ENCODE results near the gene COPG2.
"Not testable (repeated sequence)": the region's sequence is repeated elsewhere in the genome, so short reads cannot be mapped to it uniquely, and the experiment has no call there.

DNA sequence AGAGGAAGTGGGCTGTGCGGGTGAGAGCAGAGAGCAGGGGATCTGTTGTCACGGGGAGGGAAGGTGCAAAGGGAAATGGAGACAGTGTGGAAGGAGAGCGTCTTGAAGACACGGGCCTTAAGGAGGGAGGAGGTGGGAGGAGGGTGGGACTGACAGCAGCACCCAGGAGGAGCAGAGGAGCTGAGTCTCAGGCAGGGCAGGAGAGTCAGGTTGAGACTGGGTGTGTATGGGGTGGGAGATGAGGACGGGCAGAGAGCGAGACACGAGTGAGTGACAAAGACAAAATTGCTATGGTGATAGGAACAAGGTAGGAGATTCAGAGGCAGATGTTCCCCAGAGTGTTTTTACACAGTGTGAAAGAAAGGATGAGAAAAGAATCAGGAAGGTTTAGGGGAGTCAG, 127.3 kb downstream of the COPG2 start:
- TF ChIP-seq, protein P1, sequence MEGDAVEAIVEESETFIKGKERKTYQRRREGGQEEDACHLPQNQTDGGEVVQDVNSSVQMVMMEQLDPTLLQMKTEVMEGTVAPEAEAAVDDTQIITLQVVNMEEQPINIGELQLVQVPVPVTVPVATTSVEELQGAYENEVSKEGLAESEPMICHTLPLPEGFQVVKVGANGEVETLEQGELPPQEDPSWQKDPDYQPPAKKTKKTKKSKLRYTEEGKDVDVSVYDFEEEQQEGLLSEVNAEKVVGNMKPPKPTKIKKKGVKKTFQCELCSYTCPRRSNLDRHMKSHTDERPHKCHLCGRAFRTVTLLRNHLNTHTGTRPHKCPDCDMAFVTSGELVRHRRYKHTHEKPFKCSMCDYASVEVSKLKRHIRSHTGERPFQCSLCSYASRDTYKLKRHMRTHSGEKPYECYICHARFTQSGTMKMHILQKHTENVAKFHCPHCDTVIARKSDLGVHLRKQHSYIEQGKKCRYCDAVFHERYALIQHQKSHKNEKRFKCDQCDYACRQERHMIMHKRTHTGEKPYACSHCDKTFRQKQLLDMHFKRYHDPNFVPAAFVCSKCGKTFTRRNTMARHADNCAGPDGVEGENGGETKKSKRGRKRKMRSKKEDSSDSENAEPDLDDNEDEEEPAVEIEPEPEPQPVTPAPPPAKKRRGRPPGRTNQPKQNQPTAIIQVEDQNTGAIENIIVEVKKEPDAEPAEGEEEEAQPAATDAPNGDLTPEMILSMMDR (conservative IDR thresholded peaks at IDR 0.05; ENCODE audit: low read depth in 2 of 2), result not testable (repeated sequence)
- not testable (repeated sequence) for TF ChIP-seq NANOG (IDR thresholded peaks at IDR 0.05; ENCODE audit: borderline replicate concordance); EZH2phosphoT487 (IDR thresholded peaks at IDR 0.05; ENCODE audit: unreplicated experiment); POLR2AphosphoS5 (IDR thresholded peaks at IDR 0.05; ENCODE audit: low read depth); REST (IDR thresholded peaks at IDR 0.05; ENCODE audit: unreplicated experiment); CREB1 (CRISPR knock-in tag; IDR thresholded peaks at IDR 0.05; ENCODE audit: low read depth); EZH2 (IDR thresholded peaks at IDR 0.05; ENCODE audit: low read depth, unreplicated experiment); ETS1 (IDR thresholded peaks at IDR 0.05); JUNB (IDR thresholded peaks at IDR 0.05; ENCODE audit: unreplicated experiment); ZNF331 (CRISPR knock-in tag; IDR thresholded peaks at IDR 0.05; ENCODE audit: low read depth); STAT1 (IDR thresholded peaks at IDR 0.05; ENCODE audit: unreplicated experiment); ZNF114 (CRISPR knock-in tag; IDR thresholded peaks at IDR 0.05)
